Thyroid gland (tissue), 4 donors: ENCODE data around the gene KMT2B.

Experiments used
- POLR2A ChIP-seq, 2 donors: fragments of 450-650 bp; IDR thresholded peaks; one replicate each; pipeline ENCODE4 v1.6.1; 2017; ENCODE audit warnings: antibody characterized with exemption in 2 of 2, mild to moderate bottlenecking in 2 of 2, moderate library complexity in 1 of 2
- TF ChIP-seq, protein P1 (sequence below), 6 experiments: fragments of 200-600 bp in 3 of 6; fragments of 450-650 bp in 3 of 6; sonication (generic) in 3 of 6; IDR thresholded peaks; one replicate each; pipeline ENCODE4 v1.5.1; 2016 to 2019; ENCODE audit warnings: antibody characterized with exemption in 6 of 6, mild to moderate bottlenecking in 2 of 6, inconsistent platforms in 1 of 6, moderate library complexity in 1 of 6

DNA sequence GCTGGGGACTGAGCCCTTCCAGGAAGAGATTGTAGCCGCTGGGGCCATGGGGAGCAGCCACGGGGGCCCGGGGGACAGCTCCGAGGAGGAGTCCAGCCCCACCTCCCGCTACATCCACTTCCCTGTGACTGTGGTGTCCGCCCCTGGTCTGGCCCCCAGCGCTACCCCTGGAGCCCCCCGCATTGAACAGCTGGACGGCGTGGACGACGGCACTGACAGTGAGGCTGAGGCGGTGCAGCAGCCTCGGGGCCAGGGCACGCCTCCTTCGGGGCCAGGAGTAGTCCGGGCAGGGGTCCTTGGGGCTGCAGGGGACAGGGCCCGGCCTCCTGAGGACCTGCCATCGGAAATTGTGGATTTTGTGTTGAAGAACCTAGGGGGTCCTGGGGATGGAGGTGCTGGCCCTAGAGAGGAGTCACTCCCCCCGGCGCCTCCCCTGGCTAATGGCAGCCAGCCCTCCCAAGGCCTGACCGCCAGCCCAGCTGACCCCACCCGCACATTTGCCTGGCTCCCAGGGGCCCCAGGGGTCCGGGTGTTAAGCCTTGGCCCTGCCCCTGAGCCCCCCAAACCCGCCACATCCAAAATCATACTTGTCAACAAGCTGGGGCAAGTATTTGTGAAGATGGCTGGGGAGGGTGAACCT lies 14.9 kb downstream of the KMT2B start:
- TF ChIP-seq, protein P1, sequence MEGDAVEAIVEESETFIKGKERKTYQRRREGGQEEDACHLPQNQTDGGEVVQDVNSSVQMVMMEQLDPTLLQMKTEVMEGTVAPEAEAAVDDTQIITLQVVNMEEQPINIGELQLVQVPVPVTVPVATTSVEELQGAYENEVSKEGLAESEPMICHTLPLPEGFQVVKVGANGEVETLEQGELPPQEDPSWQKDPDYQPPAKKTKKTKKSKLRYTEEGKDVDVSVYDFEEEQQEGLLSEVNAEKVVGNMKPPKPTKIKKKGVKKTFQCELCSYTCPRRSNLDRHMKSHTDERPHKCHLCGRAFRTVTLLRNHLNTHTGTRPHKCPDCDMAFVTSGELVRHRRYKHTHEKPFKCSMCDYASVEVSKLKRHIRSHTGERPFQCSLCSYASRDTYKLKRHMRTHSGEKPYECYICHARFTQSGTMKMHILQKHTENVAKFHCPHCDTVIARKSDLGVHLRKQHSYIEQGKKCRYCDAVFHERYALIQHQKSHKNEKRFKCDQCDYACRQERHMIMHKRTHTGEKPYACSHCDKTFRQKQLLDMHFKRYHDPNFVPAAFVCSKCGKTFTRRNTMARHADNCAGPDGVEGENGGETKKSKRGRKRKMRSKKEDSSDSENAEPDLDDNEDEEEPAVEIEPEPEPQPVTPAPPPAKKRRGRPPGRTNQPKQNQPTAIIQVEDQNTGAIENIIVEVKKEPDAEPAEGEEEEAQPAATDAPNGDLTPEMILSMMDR (IDR thresholded peaks at IDR 0.05) = no peak
- TF ChIP-seq POLR2A (IDR thresholded peaks at IDR 0.05) = no peak
